H1 (cell line): ENCODE results near the gene ATP5MC3. TPM values are rescaled to one million over a fixed set of nuclear protein-coding genes. Genes with fewer than 3 reads are reported as not detected.
A peak's percentile ranks its signal among the peaks of the same experiment; 100 is the strongest.

ENCODE experiments used
- ATF3 ChIP-seq: IDR thresholded peaks from 2 replicates; pipeline ENCODE4 v1.6.1; 2011; ENCODE audit warnings: low read depth, mild to moderate bottlenecking, low read length; ENCODE audit not compliant: insufficient read depth
- CBX8 ChIP-seq: fragments of 300-800, 300-1000 bp; sonication (generic); IDR thresholded peaks from 2 replicates; pipeline ENCODE4 v1.7.1; 2016; ENCODE audit warnings: low read depth, low read length, borderline replicate concordance
- CHD7 ChIP-seq: fragments of 300-600 bp; sonication (generic); IDR thresholded peaks from 2 replicates; pipeline ENCODE4 v1.7.1; 2012; ENCODE audit warnings: low read length, moderate library complexity, mild to moderate bottlenecking, inconsistent platforms; ENCODE audit not compliant: insufficient replicate concordance
- FOSL1 ChIP-seq: IDR thresholded peaks from 2 replicates; pipeline ENCODE4 v1.6.1; 2011; ENCODE audit warnings: mild to moderate bottlenecking, low read depth, low read length, moderate library complexity; ENCODE audit not compliant: insufficient read depth
- GABPA ChIP-seq: IDR thresholded peaks from 2 replicates; pipeline ENCODE4 v1.6.1; 2011; ENCODE audit warnings: mild to moderate bottlenecking, low read length, moderate library complexity, borderline replicate concordance; ENCODE audit not compliant: insufficient read depth
- HDAC2 ChIP-seq, 2 experiments: fragments of 300-600 bp in 1 of 2; sonication (generic) in 1 of 2; IDR thresholded peaks; 2 replicates each; pipeline ENCODE4 v1.6.1; 2011 to 2012; ENCODE audit warnings: low read depth in 2 of 2, low read length in 2 of 2, mild to moderate bottlenecking in 2 of 2, moderate library complexity in 2 of 2, borderline replicate concordance in 1 of 2, inconsistent platforms in 1 of 2
- KDM4A ChIP-seq: IDR thresholded peaks from one replicate; pipeline ENCODE4 v1.7.1; 2012; ENCODE audit warnings: low read depth, mild to moderate bottlenecking, moderate library complexity, low read length, inconsistent platforms; ENCODE audit not compliant: severe bottlenecking
- PHF8 ChIP-seq: fragments of 200-600 bp; sonication (generic); conservative IDR thresholded peaks from 2 replicates; pipeline ENCODE4 v1.7.1; 2012; ENCODE audit warnings: low read depth, mild to moderate bottlenecking, inconsistent platforms, low read length, moderate library complexity
- polyA plus RNA-seq, 7 experiments: library from polyadenylated mRNA; depleted of rRNA in 3 of 7; stranded (reverse) in 5 of 7; unstranded in 2 of 7; fragments of >200 nt in 5 of 7; fragments of 200-250 nt in 2 of 7; gene quantifications; 1 replicate in 5 of 7; 2 replicates in 1 of 7; 4 replicates in 1 of 7; pipeline versions ENCODE4 v1.2.1 to v1.2.3, GENCODE V29; 2011 to 2013; ENCODE audit warnings: missing spikeins in 2 of 7, mixed read lengths in 2 of 7
- total RNA-seq: library from RNA; stranded (reverse); fragmentation: NEBNext Ultra II Directional; extraction: Animal tissue kit (Norgen Biotek cat#: 25700); gene quantifications from 2 replicates; pipeline ENCODE4 v1.2.1, GENCODE V29; 2021

Gene ATP5MC3
- total and polyA plus RNA-seq, 2 of the 8 experiments (the other 6 are each of a cell fraction or from before 2014, with no cell fraction given): 320 to 856 TPM

GRCh38 chr2:175167792-175168563, 13.5 kb downstream of the ATP5MC3 start, which contains the start of gene ATF2 (continued):
- TF ChIP-seq GABPA (no peak), PHF8 (peak; percentile 59), KDM4A (peak; percentile 87), ATF3 (no peak), CBX8 (no peak), FOSL1 (no peak), CHD7 (no peak), HDAC2 (IDR thresholded peaks at IDR 0.05; ENCODE audit: borderline replicate concordance in 1 of 2, low read depth in 2 of 2, low read length in 2 of 2) (peak in 1 of 2 experiments; percentile 63; a peak in 1 of 4 replicates)
